Glutamatergic neuron (in vitro differentiated cells): ENCODE measurements around the gene HOXC4. TPM values are rescaled to one million over a fixed set of nuclear protein-coding genes. Genes with fewer than 3 reads are reported as not detected.

Experiments
- DNase-seq: peaks from one replicate; pipeline ENCODE4 v3.0.0; 2022
- H3K27ac Mint-ChIP-seq: one replicate; pipeline ENCODE4 v1.8.0; 2020; ENCODE audit warnings: mild to moderate bottlenecking, mixed read lengths, inconsistent platforms; ENCODE audit not compliant: unreplicated experiment
- H3K27me3 Mint-ChIP-seq: one replicate; pipeline ENCODE4 v1.8.0; 2020; ENCODE audit warnings: mild to moderate bottlenecking, moderate library complexity, mixed read lengths, inconsistent platforms; ENCODE audit not compliant: unreplicated experiment
- H3K36me3 Mint-ChIP-seq: one replicate; pipeline ENCODE4 v1.8.0; 2020; ENCODE audit warnings: mild to moderate bottlenecking, mixed read lengths, inconsistent platforms; ENCODE audit not compliant: unreplicated experiment
- H3K4me1 Mint-ChIP-seq: one replicate; pipeline ENCODE4 v1.8.0; 2020; ENCODE audit warnings: mild to moderate bottlenecking, low read depth, mixed read lengths, inconsistent platforms; ENCODE audit not compliant: unreplicated experiment
- H3K4me3 Mint-ChIP-seq: one replicate; pipeline ENCODE4 v1.8.0; 2020; ENCODE audit warnings: mild to moderate bottlenecking, mixed read lengths, inconsistent platforms; ENCODE audit not compliant: unreplicated experiment
- H3K9me3 Mint-ChIP-seq: one replicate; pipeline ENCODE4 v1.8.0; 2020; ENCODE audit warnings: mild to moderate bottlenecking, moderate library complexity, mixed read lengths, inconsistent platforms; ENCODE audit not compliant: unreplicated experiment
- CTCF ChIP-seq: fragments of 200-600 bp; sonication (generic); IDR thresholded peaks from one replicate; pipeline ENCODE4 v1.5.0; 2021; ENCODE audit not compliant: partially characterized antibody, unreplicated experiment
- total RNA-seq: library from RNA; stranded (reverse); fragmentation: NEBNext Ultra II Directional; extraction: Animal tissue kit (Norgen Biotek cat#: 25700); gene quantifications from one replicate; pipeline ENCODE4 v1.2.1, GENCODE V29; 2021; ENCODE audit not compliant: unreplicated experiment

Gene HOXC4
- total RNA-seq, 1 donor from 2014 or later = not detected

GRCh38 chr12:54009171-54010052, 44.2 kb upstream of the HOXC4 start:
- Mint-ChIP-seq H3K4me3 (no peak overlapping the region), H3K9me3 (peaks cover 2% of the 10 kb centered on the region), H3K27me3 (peaks cover 45% of the 10 kb centered on the region), H3K4me1 (no peaks in the 10 kb centered on the region), H3K36me3 (no peaks in the 10 kb centered on the region), H3K27ac (no peak overlapping the region)
- TF ChIP-seq CTCF = no peak
- peak; percentile 49 for DNase-seq

GRCh38 chr12:54010053-54010971, 43.3 kb upstream of the HOXC4 start:
- H3K4me3 Mint-ChIP-seq = no peak overlapping the region
- peaks cover 46% of the 10 kb centered on the region for H3K27me3 Mint-ChIP-seq
- TF ChIP-seq CTCF = no peak
- peaks cover 4% of the 10 kb centered on the region for H3K9me3 Mint-ChIP-seq
- H3K36me3 Mint-ChIP-seq = no peaks in the 10 kb centered on the region
- H3K27ac Mint-ChIP-seq = no peak overlapping the region
- no peaks in the 10 kb centered on the region for H3K4me1 Mint-ChIP-seq
- DNase-seq = no peak

- Mint-ChIP-seq H3K27ac (no peak overlapping the region), H3K36me3 (no peaks in the 10 kb centered on the region), H3K4me3 (no peak overlapping the region), H3K4me1 (no peaks in the 10 kb centered on the region), H3K9me3 (peaks cover 4% of the 10 kb centered on the region), H3K27me3 (peaks cover 46% of the 10 kb centered on the region)
- no peak for TF ChIP-seq CTCF
- no peak for DNase-seq
These were observed 42.5 kb upstream of the HOXC4 start for GRCh38 chr12:54010972-54011664.

GRCh38 chr12:54011665-54012532, 41.7 kb upstream of the HOXC4 start:
- Mint-ChIP-seq H3K4me3 (no peak overlapping the region), H3K9me3 (peaks cover 6% of the 10 kb centered on the region), H3K36me3 (no peaks in the 10 kb centered on the region), H3K27me3 (peaks cover 44% of the 10 kb centered on the region), H3K4me1 (no peaks in the 10 kb centered on the region), H3K27ac (no peak overlapping the region)
- TF ChIP-seq CTCF = no peak
- no peak for DNase-seq
